ENCODE measurements around the gene VHLL.

The VHLL gene

GRCh38 chr1:156281281-156281680 lies 17.8 kb downstream of the VHLL start:
- peak overlapping the region; percentile 93 for H3K4me3 Mint-ChIP-seq
- H3K27ac Mint-ChIP-seq, result peak overlapping the region; percentile 97
- peaks cover 65% of the 10 kb centered on the region for H3K36me3 Mint-ChIP-seq
- H3K9me3 Mint-ChIP-seq, result no peaks in the 10 kb centered on the region
- peaks cover 51% of the 10 kb centered on the region for H3K4me1 Mint-ChIP-seq
- ATAC-seq (peak; percentile 85), DNase-seq (ENCODE audit: low spot score in 2 of 2) (peak; percentile 36 to 72)

DNA sequence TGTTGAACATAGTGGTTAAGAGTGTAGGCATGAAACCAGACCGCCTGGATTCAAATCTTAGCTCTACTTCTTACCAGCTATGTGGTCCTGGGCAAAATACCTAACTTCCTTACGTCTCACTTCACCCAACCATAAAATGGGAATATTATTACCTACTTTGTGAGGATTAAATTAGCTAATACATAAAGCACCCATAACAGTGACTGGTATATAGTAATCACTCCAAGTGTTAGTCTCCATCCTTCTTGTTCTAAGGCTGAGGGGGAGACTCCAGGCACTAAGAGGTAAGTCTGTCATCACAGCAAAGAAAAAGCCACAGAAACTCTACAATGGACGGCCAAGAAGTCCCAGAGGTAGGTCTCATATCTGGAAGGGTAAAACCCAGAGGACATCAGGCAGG lies 19.3 kb downstream of the VHLL start:
- ATAC-seq, result no peak
- Mint-ChIP-seq H3K36me3 (peaks cover 73% of the 10 kb centered on the region), H3K4me3 (peak overlapping the region; percentile 93), H3K9me3 (no peaks in the 10 kb centered on the region), H3K27ac (peak overlapping the region; percentile 97), H3K4me1 (peaks cover 48% of the 10 kb centered on the region)
- no peak for DNase-seq (ENCODE audit: low spot score in 2 of 2)

DNA sequence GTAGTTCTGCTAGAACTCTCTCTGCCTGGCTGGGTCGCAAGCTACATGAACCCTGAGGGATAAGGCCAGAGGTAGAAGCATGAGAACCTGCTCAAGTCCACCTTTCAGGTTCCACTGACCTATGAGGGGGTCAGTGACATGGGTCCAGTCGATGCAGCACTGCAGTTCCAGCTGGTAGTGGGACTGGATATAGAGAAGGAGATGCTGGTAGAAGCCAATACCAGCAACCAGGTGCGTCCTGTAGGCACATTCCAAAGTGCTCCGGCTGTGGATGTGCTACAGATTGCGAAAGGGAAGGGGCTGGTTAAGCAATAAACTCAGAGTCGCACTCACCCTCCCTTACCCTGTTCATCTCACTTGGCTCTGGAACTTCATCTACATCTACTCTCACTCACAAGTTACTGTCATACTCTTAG lies 22.1 kb downstream of the VHLL start:
- Mint-ChIP-seq H3K4me1 (peaks cover 32% of the 10 kb centered on the region), H3K36me3 (peaks cover 90% of the 10 kb centered on the region), H3K4me3 (no peak overlapping the region), H3K27ac (peak overlapping the region; percentile 17), H3K9me3 (no peaks in the 10 kb centered on the region)
- no peak for ATAC-seq
- no peak for DNase-seq (ENCODE audit: low spot score in 2 of 2)

DNA sequence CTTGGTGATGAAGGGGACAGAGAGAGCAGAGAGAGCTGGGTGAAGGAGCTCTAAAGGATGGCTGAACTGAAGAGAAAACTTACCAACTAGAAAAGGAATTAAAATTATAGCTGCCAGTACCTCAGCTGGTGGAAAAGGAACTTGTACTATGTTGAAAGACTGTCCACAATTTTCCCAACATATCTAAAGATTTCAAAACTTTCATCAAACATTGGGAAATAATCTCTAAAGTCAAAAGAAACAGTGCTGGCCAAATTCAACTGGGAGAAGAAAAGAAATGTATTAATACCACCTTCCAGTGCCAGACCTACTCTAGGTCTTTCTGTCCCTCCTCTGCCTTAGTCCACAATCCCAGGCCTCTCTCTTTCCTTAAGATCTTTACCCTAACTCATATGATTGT lies 22.6 kb downstream of the VHLL start:
- Mint-ChIP-seq H3K27ac (peak overlapping the region; percentile 17), H3K9me3 (no peaks in the 10 kb centered on the region), H3K36me3 (peaks cover 93% of the 10 kb centered on the region), H3K4me1 (peaks cover 30% of the 10 kb centered on the region), H3K4me3 (no peak overlapping the region)
- ATAC-seq, result no peak
- DNase-seq (ENCODE audit: low spot score in 2 of 2), result no peak

- no peaks in the 10 kb centered on the region for H3K4me1 Mint-ChIP-seq
- no peak for ATAC-seq
- no peak for DNase-seq (ENCODE audit: low spot score in 2 of 2)
- H3K4me3 Mint-ChIP-seq, result no peak overlapping the region
- peaks cover 100% of the 10 kb centered on the region for H3K36me3 Mint-ChIP-seq
- no peak overlapping the region for H3K27ac Mint-ChIP-seq
- H3K9me3 Mint-ChIP-seq, result no peaks in the 10 kb centered on the region
Measured at GRCh38 chr1:156270314-156270713, 28.8 kb downstream of the VHLL start.

GRCh38 chr1:156268336-156268735 lies 30.8 kb downstream of the VHLL start:
- Mint-ChIP-seq H3K4me3 (no peak overlapping the region), H3K27ac (no peak overlapping the region), H3K9me3 (no peaks in the 10 kb centered on the region), H3K36me3 (peaks cover 100% of the 10 kb centered on the region), H3K4me1 (no peaks in the 10 kb centered on the region)
- ATAC-seq, result no peak
- no peak for DNase-seq (ENCODE audit: low spot score in 2 of 2)

- Mint-ChIP-seq H3K4me3 (no peak overlapping the region), H3K36me3 (peaks cover 100% of the 10 kb centered on the region), H3K27ac (peak overlapping the region; percentile 77), H3K9me3 (no peaks in the 10 kb centered on the region), H3K4me1 (no peaks in the 10 kb centered on the region)
- no peak for DNase-seq (ENCODE audit: low spot score in 2 of 2)
- no peak for ATAC-seq
Measured at GRCh38 chr1:156266051-156266450, 33.1 kb downstream of the VHLL start.

DNA sequence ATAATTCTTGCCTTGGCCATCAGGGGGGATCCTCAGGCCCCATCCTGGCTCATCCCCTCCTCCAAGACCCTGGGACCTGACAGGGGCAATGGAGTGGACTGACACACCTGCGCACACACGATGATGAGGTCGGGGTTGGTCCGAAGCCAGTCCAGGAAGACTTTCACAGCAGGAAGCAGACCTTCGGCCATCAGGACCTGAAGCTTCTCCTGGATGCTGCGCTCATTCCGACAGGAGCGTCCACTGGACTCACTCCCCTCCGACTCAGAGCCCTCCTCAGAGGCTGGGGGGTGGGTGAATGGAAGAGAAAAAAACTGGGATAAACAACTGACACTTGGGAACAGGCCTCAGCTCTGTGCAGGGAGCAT lies 35.8 kb downstream of the VHLL start:
- H3K27ac Mint-ChIP-seq, result peak overlapping the region; percentile 69
- no peak overlapping the region for H3K4me3 Mint-ChIP-seq
- ATAC-seq, result no peak
- DNase-seq (ENCODE audit: low spot score in 2 of 2), result no peak
- peaks cover 6% of the 10 kb centered on the region for H3K4me1 Mint-ChIP-seq
- H3K36me3 Mint-ChIP-seq, result peaks cover 100% of the 10 kb centered on the region
- no peaks in the 10 kb centered on the region for H3K9me3 Mint-ChIP-seq

GRCh38 chr1:156262461-156263287 lies 36.4 kb downstream of the VHLL start:
- ATAC-seq, result peak; percentile 71
- Mint-ChIP-seq H3K27ac (peak overlapping the region; percentile 69), H3K4me3 (no peak overlapping the region)

DNA sequence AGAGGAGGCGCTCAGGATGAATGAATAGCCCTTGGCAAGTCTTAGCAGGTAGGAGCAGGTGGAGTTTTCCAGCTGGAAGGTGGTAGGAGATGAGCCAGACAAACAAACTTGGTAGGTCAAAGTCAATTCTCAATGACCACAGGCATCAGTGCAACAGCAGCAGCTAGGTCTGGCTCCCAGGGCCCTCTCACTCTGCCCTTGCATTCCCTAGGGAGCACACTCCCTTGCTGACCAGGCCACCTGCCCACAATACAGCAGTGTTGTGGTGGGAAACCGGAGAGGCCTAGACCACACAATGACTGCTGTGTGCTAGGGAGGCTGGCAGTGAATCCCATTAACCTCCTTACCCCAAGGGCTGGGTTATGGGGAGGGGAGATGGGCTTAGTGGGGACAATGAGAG lies 38.2 kb downstream of the VHLL start:
- H3K36me3 Mint-ChIP-seq, result peaks cover 100% of the 10 kb centered on the region
- H3K27ac Mint-ChIP-seq, result peak overlapping the region; percentile 23
- no peak for DNase-seq (ENCODE audit: low spot score in 2 of 2)
- no peak for ATAC-seq
- peaks cover 12% of the 10 kb centered on the region for H3K4me1 Mint-ChIP-seq
- H3K4me3 Mint-ChIP-seq, result no peak overlapping the region
- no peaks in the 10 kb centered on the region for H3K9me3 Mint-ChIP-seq

More at GRCh38 chr1:156262461-156263287, 36.4 kb downstream of the VHLL start:
- no peak for DNase-seq (ENCODE audit: low spot score in 2 of 2)
- Mint-ChIP-seq H3K36me3 (peaks cover 100% of the 10 kb centered on the region), H3K9me3 (no peaks in the 10 kb centered on the region), H3K4me1 (peaks cover 11% of the 10 kb centered on the region)

- H3K36me3 Mint-ChIP-seq, result peaks cover 100% of the 10 kb centered on the region
- no peak overlapping the region for H3K4me3 Mint-ChIP-seq
- ATAC-seq (no peak), DNase-seq (ENCODE audit: low spot score in 2 of 2) (no peak)
- H3K4me1 Mint-ChIP-seq, result peaks cover 12% of the 10 kb centered on the region
- no peaks in the 10 kb centered on the region for H3K9me3 Mint-ChIP-seq
- H3K27ac Mint-ChIP-seq, result peak overlapping the region; percentile 23
Measured at GRCh38 chr1:156259805-156260204, 39.3 kb downstream of the VHLL start.

DNA sequence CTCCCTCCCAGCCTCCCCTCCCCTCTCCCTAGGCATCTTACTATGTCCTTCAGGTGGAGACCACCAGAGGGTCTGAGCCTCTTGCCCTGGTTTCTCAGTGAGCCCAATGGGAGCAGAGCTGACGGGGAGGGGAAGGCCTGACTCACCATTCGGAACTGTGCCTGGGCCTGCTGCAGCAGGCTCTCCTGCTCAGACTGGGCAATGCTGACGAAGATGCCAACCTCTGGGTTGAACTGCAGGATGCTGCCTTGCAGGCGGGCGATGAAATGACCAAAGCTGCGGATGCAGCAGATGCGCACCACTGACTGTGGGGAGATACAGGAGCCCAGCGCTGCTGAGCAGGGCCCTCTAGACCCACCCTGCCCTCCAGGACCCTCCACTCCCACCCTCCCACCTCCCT lies 40.2 kb downstream of the VHLL start:
- no peak overlapping the region for H3K4me3 Mint-ChIP-seq
- ATAC-seq (no peak), DNase-seq (ENCODE audit: low spot score in 2 of 2) (no peak)
- H3K4me1 Mint-ChIP-seq, result peaks cover 14% of the 10 kb centered on the region
- peaks cover 100% of the 10 kb centered on the region for H3K36me3 Mint-ChIP-seq
- H3K27ac Mint-ChIP-seq, result no peak overlapping the region
- H3K9me3 Mint-ChIP-seq, result no peaks in the 10 kb centered on the region

DNA sequence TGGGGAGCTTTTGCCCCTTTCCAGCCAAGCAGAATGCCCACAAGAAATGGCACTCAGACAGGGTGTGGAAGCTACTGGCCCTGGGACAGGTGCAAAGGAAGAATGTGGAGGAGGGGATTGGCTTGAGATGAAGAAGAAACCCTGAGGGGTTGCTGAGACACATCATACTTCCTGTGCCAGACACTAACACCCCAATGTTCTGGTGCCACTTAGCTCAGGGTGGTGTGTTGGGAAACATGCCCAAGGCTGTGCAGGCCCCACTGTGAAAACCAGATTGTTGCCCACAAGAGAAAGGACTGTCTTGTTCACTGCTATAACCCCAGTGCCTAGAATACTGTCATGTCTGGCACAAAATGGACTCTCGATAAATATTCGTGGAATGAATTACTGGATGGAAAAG lies 41.4 kb downstream of the VHLL start:
- no peaks in the 10 kb centered on the region for H3K9me3 Mint-ChIP-seq
- ATAC-seq (no peak), DNase-seq (ENCODE audit: low spot score in 2 of 2) (no peak)
- H3K27ac Mint-ChIP-seq, result no peak overlapping the region
- peaks cover 23% of the 10 kb centered on the region for H3K4me1 Mint-ChIP-seq
- no peak overlapping the region for H3K4me3 Mint-ChIP-seq
- peaks cover 100% of the 10 kb centered on the region for H3K36me3 Mint-ChIP-seq

- peaks cover 94% of the 10 kb centered on the region for H3K36me3 Mint-ChIP-seq
- no peaks in the 10 kb centered on the region for H3K9me3 Mint-ChIP-seq
- ATAC-seq, result no peak
- H3K27ac Mint-ChIP-seq, result peak overlapping the region; percentile 35
- H3K4me3 Mint-ChIP-seq, result no peak overlapping the region
- peaks cover 20% of the 10 kb centered on the region for H3K4me1 Mint-ChIP-seq
- no peak for DNase-seq (ENCODE audit: low spot score in 2 of 2)
Measured at GRCh38 chr1:156253634-156254033, 45.5 kb downstream of the VHLL start.

DNA sequence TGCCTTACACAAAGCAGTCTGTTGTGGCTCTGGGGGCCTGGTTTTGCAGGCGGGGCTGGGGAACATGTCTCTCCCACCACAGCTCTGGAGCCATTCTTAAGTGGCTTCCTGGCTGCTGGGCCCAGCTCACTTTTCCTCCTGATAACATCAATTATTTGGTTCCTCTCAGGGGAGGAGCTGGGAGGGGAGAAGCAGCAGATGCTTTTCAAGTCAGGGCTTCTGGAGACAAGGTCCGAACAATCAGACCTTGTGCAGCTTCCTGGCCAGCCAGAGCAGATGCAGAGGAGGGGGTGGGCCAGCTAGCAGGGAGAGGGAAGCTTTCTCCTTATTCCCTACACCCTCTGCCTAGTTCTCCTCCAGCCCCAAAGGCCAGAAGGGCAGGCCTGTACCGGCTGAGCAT lies 47.6 kb downstream of the VHLL start:
- H3K27ac Mint-ChIP-seq, result peak overlapping the region; percentile 35

DNA sequence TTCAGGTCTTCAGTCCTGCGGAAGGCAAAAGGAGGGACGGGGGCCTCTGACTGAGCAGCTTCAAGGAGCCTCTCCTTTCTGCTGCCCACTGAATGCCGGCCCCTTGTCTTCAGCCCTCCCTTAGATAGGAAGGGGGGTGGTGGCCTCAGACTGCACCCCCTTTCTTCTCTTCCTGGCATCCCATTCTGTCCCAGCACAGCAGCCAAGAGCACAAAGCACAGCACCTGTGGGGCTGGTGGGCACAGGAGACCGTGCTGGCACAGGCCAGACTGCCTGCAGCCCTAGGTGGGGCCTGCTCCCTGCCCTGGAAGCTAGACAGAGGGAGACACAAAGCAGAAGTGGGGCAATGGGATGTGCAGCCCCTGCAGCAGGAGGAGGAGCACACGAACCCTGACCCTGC lies 49.5 kb downstream of the VHLL start:
- Mint-ChIP-seq H3K27ac (peak overlapping the region; percentile 67), H3K9me3 (no peaks in the 10 kb centered on the region)

More for the DNA sequence above, 47.6 kb downstream of the VHLL start:
- Mint-ChIP-seq H3K9me3 (no peaks in the 10 kb centered on the region), H3K4me1 (peaks cover 17% of the 10 kb centered on the region), H3K4me3 (no peak overlapping the region), H3K36me3 (peaks cover 76% of the 10 kb centered on the region)
- DNase-seq (ENCODE audit: low spot score in 2 of 2) (no peak), ATAC-seq (no peak)

More for the DNA sequence above, 49.5 kb downstream of the VHLL start:
- peaks cover 35% of the 10 kb centered on the region for H3K4me1 Mint-ChIP-seq
- peaks cover 73% of the 10 kb centered on the region for H3K36me3 Mint-ChIP-seq
- H3K4me3 Mint-ChIP-seq, result no peak overlapping the region
- no peak for DNase-seq (ENCODE audit: low spot score in 2 of 2)
- no peak for ATAC-seq
